UCSD-AML1 (cell line): Measurements from ENCODE around the gene POLR2L.

ENCODE experiments used
- DNase-seq: peaks from one replicate; lab custom pipeline; 2025; ENCODE audit not compliant: unreplicated experiment; lab: John Stamatoyannopoulos, UW

The POLR2L gene

GRCh38 chr11:828506-829175, 13.7 kb downstream of the POLR2L start:
- DNase-seq = no peak

GRCh38 chr11:827897-828192, 14.5 kb downstream of the POLR2L start, which contains the start of gene CRACR2B:
TSS of gene CRACR2B (plus strand) at chr11:827919. CDS start at chr11:828608, 689 bp downstream.
- DNase-seq = no peak

- peak; percentile 67 for DNase-seq
Measured at GRCh38 chr11:827146-827896, 15.0 kb downstream of the POLR2L start.

GRCh38 chr11:826836-827145, 15.5 kb downstream of the POLR2L start:
- DNase-seq = no peak

- DNase-seq = no peak
Measured at GRCh38 chr11:826227-826621, 16.1 kb downstream of the POLR2L start.

- DNase-seq = no peak
Measured at GRCh38 chr11:825366-826226, 16.7 kb downstream of the POLR2L start.

- DNase-seq = no peak
Measured at GRCh38 chr11:824942-825341, 17.4 kb downstream of the POLR2L start.

GRCh38 chr11:824292-824880, 17.9 kb downstream of the POLR2L start:
- DNase-seq = no peak

GRCh38 chr11:823441-824291, 18.7 kb downstream of the POLR2L start:
- no peak for DNase-seq

- no peak for DNase-seq
Measured at GRCh38 chr11:821512-822371, 20.6 kb downstream of the POLR2L start.

GRCh38 chr11:820655-821511, 21.4 kb downstream of the POLR2L start:
- no peak for DNase-seq

GRCh38 chr11:819943-820649, 22.2 kb downstream of the POLR2L start:
- peak; percentile 90 for DNase-seq

- DNase-seq = peak; percentile 92
Measured at GRCh38 chr11:819129-819931, 23.0 kb downstream of the POLR2L start.

- DNase-seq = no peak
Measured at GRCh38 chr11:818396-819128, 23.8 kb downstream of the POLR2L start, which contains the start of gene PNPLA2. TSS of gene PNPLA2 (plus strand) at chr11:818914. CDS start at chr11:819719, 805 bp downstream.

- no peak for DNase-seq
Measured at GRCh38 chr11:816433-816779, 25.9 kb downstream of the POLR2L start.

- DNase-seq = no peak
Measured at GRCh38 chr11:815675-816432, 26.5 kb downstream of the POLR2L start.
